NCI-H2107 (cell line): ENCODE measurements around the gene AIMP1.

Experiments used
- DNase-seq: peaks from one replicate; lab custom pipeline; 2025; lab: John Stamatoyannopoulos, UW

Gene AIMP1

GRCh38 chr4:106315968-106316772 is at the start of gene AIMP1, which contains the start of gene TBCK:
Gene AIMP1, plus strand, starts transcription at chr4:106316550. Its CDS starts 8,460 bp downstream, at chr4:106325010.
Gene TBCK, minus strand, starts transcription at chr4:106316209. Its CDS starts 7,249 bp downstream, at chr4:106308960.
- peak; percentile 37 for DNase-seq

GRCh38 chr4:106268786-106269185 is 47.6 kb upstream of the AIMP1 start:
- DNase-seq = no peak

GRCh38 chr4:106269711-106270110 is 46.6 kb upstream of the AIMP1 start:
- no peak for DNase-seq

- no peak for DNase-seq
Observed at GRCh38 chr4:106270736-106271135, 45.6 kb upstream of the AIMP1 start.

GRCh38 chr4:106273831-106274230 is 42.5 kb upstream of the AIMP1 start:
- no peak for DNase-seq

GRCh38 chr4:106277140-106277675 is 39.1 kb upstream of the AIMP1 start:
- DNase-seq = no peak

- no peak for DNase-seq
Observed at GRCh38 chr4:106284227-106284626, 32.1 kb upstream of the AIMP1 start.

- no peak for DNase-seq
Observed at GRCh38 chr4:106286611-106287010, 29.7 kb upstream of the AIMP1 start.

GRCh38 chr4:106287353-106287969 is 28.9 kb upstream of the AIMP1 start:
- no peak for DNase-seq

- DNase-seq = no peak
Observed at GRCh38 chr4:106289737-106290136, 26.6 kb upstream of the AIMP1 start.

GRCh38 chr4:106291678-106292077 is 24.7 kb upstream of the AIMP1 start:
- no peak for DNase-seq

GRCh38 chr4:106294062-106294461 is 22.3 kb upstream of the AIMP1 start:
- DNase-seq = no peak

- DNase-seq = no peak
Observed at GRCh38 chr4:106297245-106298035, 18.9 kb upstream of the AIMP1 start.

- DNase-seq = no peak
Observed at GRCh38 chr4:106299977-106300376, 16.4 kb upstream of the AIMP1 start.

GRCh38 chr4:106301393-106302061 is 14.8 kb upstream of the AIMP1 start:
- no peak for DNase-seq

GRCh38 chr4:106302062-106302438 is 14.3 kb upstream of the AIMP1 start:
- no peak for DNase-seq

GRCh38 chr4:106303548-106304281 is 12.6 kb upstream of the AIMP1 start:
- DNase-seq = no peak

- DNase-seq = no peak
Observed at GRCh38 chr4:106304632-106305031, 11.7 kb upstream of the AIMP1 start.

GRCh38 chr4:106305435-106306055 is 10.8 kb upstream of the AIMP1 start:
- DNase-seq = no peak

- no peak for DNase-seq
Observed at GRCh38 chr4:106306561-106306960, 9.8 kb upstream of the AIMP1 start.

GRCh38 chr4:106312377-106312776 is 4.0 kb upstream of the AIMP1 start:
- DNase-seq = no peak
